ENCODE results near the gene AK3.

Gene AK3

GRCh38 chr9:4748612-4749011 lies 7.6 kb upstream of the AK3 start:
- DNase-seq (ENCODE audit: low read depth) = no peak
- no peak for TF ChIP-seq CTCF (conservative IDR thresholded peaks at IDR 0.05; ENCODE audit: low read depth, low read length)

GRCh38 chr9:4746278-4747030 lies 5.5 kb upstream of the AK3 start:
- H3K4me3 ChIP-seq (ENCODE audit: low read depth, low read length) = no peak overlapping the region
- DNase-seq (ENCODE audit: low read depth) = no peak
- TF ChIP-seq CTCF (conservative IDR thresholded peaks at IDR 0.05; ENCODE audit: low read depth, low read length) = no peak

More at GRCh38 chr9:4748612-4749011, 7.6 kb upstream of the AK3 start:
- no peak overlapping the region for H3K4me3 ChIP-seq (ENCODE audit: low read depth, low read length)

GRCh38 chr9:4743131-4743875 lies 2.3 kb upstream of the AK3 start:
- peak; percentile 64 for DNase-seq (ENCODE audit: low read depth)
- no peak overlapping the region for H3K4me3 ChIP-seq (ENCODE audit: low read depth, low read length)
- TF ChIP-seq CTCF (conservative IDR thresholded peaks at IDR 0.05; ENCODE audit: low read depth, low read length) = no peak

GRCh38 chr9:4742246-4742645 lies 1.2 kb upstream of the AK3 start:
- TF ChIP-seq CTCF (conservative IDR thresholded peaks at IDR 0.05; ENCODE audit: low read depth, low read length) = no peak
- peak overlapping the region; percentile 12 for H3K4me3 ChIP-seq (ENCODE audit: low read depth, low read length)
- DNase-seq (ENCODE audit: low read depth) = peak; percentile 11

GRCh38 chr9:4741365-4742089 lies 525 bp upstream of the AK3 start:
- peak; percentile 11 for TF ChIP-seq CTCF (conservative IDR thresholded peaks at IDR 0.05; ENCODE audit: low read depth, low read length)
- DNase-seq (ENCODE audit: low read depth) = peak; percentile 24
- peak overlapping the region; percentile 84 for H3K4me3 ChIP-seq (ENCODE audit: low read depth, low read length)

GRCh38 chr9:4740388-4740637 lies 689 bp downstream of the AK3 start:
- DNase-seq (ENCODE audit: low read depth) = peak; percentile 26
- peak overlapping the region; percentile 84 for H3K4me3 ChIP-seq (ENCODE audit: low read depth, low read length)
- TF ChIP-seq CTCF (conservative IDR thresholded peaks at IDR 0.05; ENCODE audit: low read depth, low read length) = no peak
